Measurements from ENCODE around the gene WDFY3.
"Not testable (repeated sequence)": the region's sequence is repeated elsewhere in the genome, so short reads cannot be mapped to it uniquely, and the experiment has no call there.

The WDFY3 gene

GRCh38 chr4:84672177-84672576 is 294.3 kb downstream of the WDFY3 start:
- H2AFZ ChIP-seq = no peak overlapping the region
- H3K9me3 ChIP-seq (ENCODE audit: control insufficient read depth, low read length) = no peaks in the 10 kb centered on the region
- no peaks in the 10 kb centered on the region for H3K36me3 ChIP-seq (ENCODE audit: control insufficient read depth, insufficient read depth, low read length)
- no peaks in the 10 kb centered on the region for H3K79me2 ChIP-seq
- H3K4me2 ChIP-seq (ENCODE audit: low read length) = no peak overlapping the region
- H3K9ac ChIP-seq = no peak overlapping the region
- peaks cover 4% of the 10 kb centered on the region for H3K4me1 ChIP-seq
- no peak overlapping the region for H3K4me3 ChIP-seq (ENCODE audit: low read depth, low read length)
- H3K27me3 ChIP-seq (ENCODE audit: control insufficient read depth, insufficient read depth, low read length) = no peaks in the 10 kb centered on the region
- no peak for TF ChIP-seq CTCF (IDR thresholded peaks at IDR 0.05)
- H3K27ac ChIP-seq = no peak overlapping the region

- Histone ChIP-seq H3K4me1 (no peaks in the 10 kb centered on the region), H3K4me3 (ENCODE audit: low read depth, low read length) (no peak overlapping the region), H3K9ac (no peak overlapping the region), H3K27me3 (ENCODE audit: control insufficient read depth, insufficient read depth, low read length) (no peaks in the 10 kb centered on the region), H3K79me2 (no peaks in the 10 kb centered on the region), H3K27ac (no peak overlapping the region), H3K36me3 (ENCODE audit: control insufficient read depth, insufficient read depth, low read length) (no peaks in the 10 kb centered on the region), H3K4me2 (ENCODE audit: low read length) (no peak overlapping the region), H2AFZ (no peak overlapping the region), H3K9me3 (ENCODE audit: control insufficient read depth, low read length) (no peaks in the 10 kb centered on the region)
- no peak for TF ChIP-seq CTCF (IDR thresholded peaks at IDR 0.05)
These were observed 297.3 kb downstream of the WDFY3 start for GRCh38 chr4:84669201-84669600.

- no peak for TF ChIP-seq CTCF (IDR thresholded peaks at IDR 0.05)
- Histone ChIP-seq H3K4me1 (no peaks in the 10 kb centered on the region), H3K27ac (no peak overlapping the region), H3K27me3 (ENCODE audit: control insufficient read depth, insufficient read depth, low read length) (no peaks in the 10 kb centered on the region), H3K4me3 (ENCODE audit: low read depth, low read length) (no peak overlapping the region), H2AFZ (no peak overlapping the region), H3K9me3 (ENCODE audit: control insufficient read depth, low read length) (no peaks in the 10 kb centered on the region), H3K36me3 (ENCODE audit: control insufficient read depth, insufficient read depth, low read length) (no peaks in the 10 kb centered on the region), H3K79me2 (no peaks in the 10 kb centered on the region), H3K9ac (no peak overlapping the region), H3K4me2 (ENCODE audit: low read length) (no peak overlapping the region)
These were observed 300.1 kb downstream of the WDFY3 start for GRCh38 chr4:84666439-84666838.

- H2AFZ ChIP-seq; H3K27ac ChIP-seq; H3K9ac ChIP-seq; H3K36me3 ChIP-seq (ENCODE audit: control insufficient read depth, insufficient read depth, low read length); H3K4me3 ChIP-seq (ENCODE audit: low read depth, low read length); H3K4me1 ChIP-seq; H3K27me3 ChIP-seq (ENCODE audit: control insufficient read depth, insufficient read depth, low read length); H3K79me2 ChIP-seq; H3K9me3 ChIP-seq (ENCODE audit: control insufficient read depth, low read length); H3K4me2 ChIP-seq (ENCODE audit: low read length): not testable (repeated sequence)
These were observed 301.7 kb downstream of the WDFY3 start for GRCh38 chr4:84664767-84665166.

- H2AFZ ChIP-seq = no peak overlapping the region
- no peak overlapping the region for H3K4me3 ChIP-seq (ENCODE audit: low read depth, low read length)
- H3K9ac ChIP-seq = no peak overlapping the region
- H3K4me1 ChIP-seq = no peaks in the 10 kb centered on the region
- H3K9me3 ChIP-seq (ENCODE audit: control insufficient read depth, low read length) = no peaks in the 10 kb centered on the region
- no peak overlapping the region for H3K27ac ChIP-seq
- H3K79me2 ChIP-seq = no peaks in the 10 kb centered on the region
- no peak overlapping the region for H3K4me2 ChIP-seq (ENCODE audit: low read length)
- TF ChIP-seq CTCF (IDR thresholded peaks at IDR 0.05) = no peak
- H3K36me3 ChIP-seq (ENCODE audit: control insufficient read depth, insufficient read depth, low read length) = no peaks in the 10 kb centered on the region
- no peaks in the 10 kb centered on the region for H3K27me3 ChIP-seq (ENCODE audit: control insufficient read depth, insufficient read depth, low read length)
These were observed 305.1 kb downstream of the WDFY3 start for GRCh38 chr4:84661191-84661939.
